ENCODE data around the gene ARIH1.
"Not testable (repeated sequence)": the region's sequence is repeated elsewhere in the genome, so short reads cannot be mapped to it uniquely, and the experiment has no call there.

Gene ARIH1

DNA sequence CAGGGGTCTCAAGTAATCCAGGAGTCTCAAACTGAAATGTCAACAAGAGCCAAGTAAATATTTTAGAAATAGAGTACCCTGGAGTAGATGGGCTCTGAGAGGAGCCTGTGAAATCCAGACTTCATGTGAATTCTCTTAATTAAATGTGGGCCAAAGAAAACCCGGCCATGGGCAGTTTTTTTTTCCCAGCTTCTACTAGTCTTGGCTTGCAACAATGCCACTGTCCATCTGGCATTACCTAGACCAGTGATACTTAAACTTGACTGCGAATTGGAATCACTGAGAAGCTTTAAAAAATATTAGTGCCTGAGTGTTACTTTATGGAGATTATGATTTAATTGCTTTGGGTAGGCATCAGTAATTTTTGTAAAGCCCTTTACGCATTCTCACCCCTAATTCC, 114.0 kb downstream of the ARIH1 start:
- H3K4me3 ChIP-seq (ENCODE audit: low read length): no peak overlapping the region
- TF ChIP-seq ZNF274 (IDR thresholded peaks at IDR 0.05; ENCODE audit: low read depth, low read length): no peak

DNA sequence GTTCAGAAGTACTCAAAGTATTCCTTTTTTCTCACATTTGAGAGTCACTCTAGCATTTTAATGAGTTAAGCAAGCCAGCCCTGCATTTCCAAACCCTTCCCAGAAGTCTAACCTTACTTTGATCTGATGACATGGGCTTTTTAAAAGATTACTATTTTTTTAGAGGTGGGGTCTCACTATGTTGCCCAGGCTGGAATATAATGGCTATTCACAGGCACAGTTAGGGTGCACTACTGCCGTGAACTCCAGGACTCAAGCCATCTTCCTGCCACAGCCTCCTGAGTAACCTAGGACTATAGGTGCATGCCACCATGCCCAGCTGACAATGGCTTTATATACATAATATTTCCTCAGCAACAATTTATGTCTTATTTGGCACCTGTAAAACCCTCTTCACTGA, 116.3 kb downstream of the ARIH1 start:
- H3K4me3 ChIP-seq (ENCODE audit: low read length): no peak overlapping the region
- no peak for TF ChIP-seq ZNF274 (IDR thresholded peaks at IDR 0.05; ENCODE audit: low read depth, low read length)

GRCh38 chr15:72591361-72591760, 117.2 kb downstream of the ARIH1 start:
- no peak overlapping the region for H3K4me3 ChIP-seq (ENCODE audit: low read length)
- no peak for TF ChIP-seq ZNF274 (IDR thresholded peaks at IDR 0.05; ENCODE audit: low read depth, low read length)

DNA sequence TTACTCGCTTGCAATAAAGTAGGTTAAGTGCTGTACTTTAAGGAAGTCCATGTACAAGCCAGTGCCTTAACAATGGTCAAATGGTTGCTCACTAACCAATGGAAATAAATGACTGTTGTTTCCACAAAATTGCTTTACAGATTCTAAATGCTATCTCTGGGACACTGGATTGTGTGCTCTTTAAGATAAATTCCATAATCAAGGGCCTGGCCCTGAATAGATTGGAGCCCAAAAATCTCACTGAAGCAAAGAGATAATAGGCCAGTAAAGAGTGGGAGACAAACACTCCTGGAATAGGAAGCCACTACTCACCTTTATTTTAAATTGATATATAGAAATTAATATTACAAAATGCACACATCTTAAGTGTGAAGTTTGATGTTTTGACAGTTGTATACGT, 118.0 kb downstream of the ARIH1 start:
- TF ChIP-seq ZNF274 (IDR thresholded peaks at IDR 0.05; ENCODE audit: low read depth, low read length): no peak
- no peak overlapping the region for H3K4me3 ChIP-seq (ENCODE audit: low read length)

DNA sequence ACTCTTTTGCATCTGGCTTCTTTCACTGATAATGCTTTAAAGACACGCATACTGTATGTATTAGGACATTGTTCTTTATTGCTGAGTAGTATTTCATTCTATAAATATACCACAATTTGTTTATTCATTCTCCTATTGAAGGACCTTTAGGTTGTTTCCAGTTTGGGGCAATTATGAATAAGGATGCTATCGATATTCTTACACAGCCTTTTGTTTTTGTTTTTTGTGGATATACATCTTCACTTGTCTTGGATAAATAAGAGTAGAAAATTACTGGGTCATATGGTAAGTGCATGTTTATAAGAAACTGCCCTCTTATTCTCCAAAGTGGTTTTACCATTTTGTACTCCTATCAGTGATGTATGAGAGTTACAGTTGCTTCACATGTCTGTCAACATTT, 118.5 kb downstream of the ARIH1 start:
- H3K4me3 ChIP-seq (ENCODE audit: low read length): no peak overlapping the region
- no peak for TF ChIP-seq ZNF274 (IDR thresholded peaks at IDR 0.05; ENCODE audit: low read depth, low read length)

DNA sequence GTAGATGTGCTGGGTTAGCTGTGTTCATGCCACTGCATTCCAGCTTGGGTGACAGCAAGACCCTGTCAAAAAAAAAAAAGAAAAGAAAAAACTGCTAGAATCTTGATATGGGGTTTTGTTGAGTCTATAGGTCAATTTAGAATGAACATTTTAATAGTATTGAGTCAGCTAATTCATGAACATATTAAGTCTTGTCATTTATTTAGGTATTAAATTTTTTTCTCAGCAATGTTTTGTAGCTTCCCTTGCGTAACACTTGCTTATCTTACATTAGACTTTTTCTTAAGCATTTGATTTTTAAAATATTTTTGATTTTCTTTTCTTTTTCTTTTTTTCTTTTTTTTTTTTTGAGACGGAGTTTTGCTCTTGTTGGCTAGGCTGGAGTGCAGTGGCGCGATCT, 119.7 kb downstream of the ARIH1 start:
- H3K4me3 ChIP-seq (ENCODE audit: low read length): no peak overlapping the region
- TF ChIP-seq ZNF274 (IDR thresholded peaks at IDR 0.05; ENCODE audit: low read depth, low read length): no peak

DNA sequence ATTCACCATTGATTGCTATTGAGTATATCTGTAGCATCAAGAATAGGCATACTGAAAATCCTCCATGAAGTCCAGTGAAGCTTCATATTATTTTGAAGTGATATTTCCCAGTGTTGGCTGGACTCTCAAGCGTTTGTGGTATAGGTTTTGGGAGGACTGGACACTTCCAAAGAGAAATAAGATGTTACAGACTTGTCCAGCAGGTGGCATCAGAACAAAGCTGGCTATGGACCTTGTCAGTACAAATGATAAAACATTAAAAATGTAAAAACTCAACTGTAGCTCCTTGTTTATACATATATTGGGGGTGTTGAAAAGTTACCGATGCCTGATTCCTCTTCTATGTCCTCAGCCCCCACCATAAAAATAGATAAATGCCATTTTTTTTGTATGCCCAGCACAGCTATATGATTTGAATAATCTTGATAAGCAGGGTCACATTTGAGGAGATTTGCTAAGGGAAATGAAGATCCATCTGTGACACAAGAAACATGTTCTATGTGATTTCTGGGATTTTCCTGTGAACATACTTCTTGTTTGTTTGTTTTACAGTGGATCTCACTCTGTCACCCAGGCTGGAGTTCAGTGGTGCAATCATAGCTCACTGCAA, 125.8 kb downstream of the ARIH1 start:
- no peak overlapping the region for H3K4me3 ChIP-seq (ENCODE audit: low read length)
- no peak for TF ChIP-seq ZNF274 (IDR thresholded peaks at IDR 0.05; ENCODE audit: low read depth, low read length)

- no peak for TF ChIP-seq ZNF274 (IDR thresholded peaks at IDR 0.05; ENCODE audit: low read depth, low read length)
- no peak overlapping the region for H3K4me3 ChIP-seq (ENCODE audit: low read length)
Measured at GRCh38 chr15:72604794-72605193, 130.7 kb downstream of the ARIH1 start.

DNA sequence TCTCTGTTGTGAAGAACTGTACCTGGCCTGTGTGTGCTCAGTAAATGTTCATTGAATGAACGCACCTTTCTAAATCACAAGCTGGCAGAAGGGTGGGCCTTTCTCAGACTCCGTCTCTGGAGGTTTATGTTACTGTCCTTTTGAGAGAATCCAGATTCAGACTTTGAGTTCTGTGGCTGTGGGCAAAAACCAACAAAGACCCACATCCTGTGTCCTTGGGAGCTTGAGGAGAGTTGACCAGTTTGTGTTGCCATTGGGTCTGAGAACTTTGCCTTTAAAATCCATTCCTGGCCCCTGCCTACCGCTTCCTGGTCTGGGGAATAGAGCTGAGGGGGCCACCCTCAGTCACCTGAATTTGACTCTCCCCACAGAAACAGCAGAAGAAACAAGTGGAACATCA, 134.0 kb downstream of the ARIH1 start:
- not testable (repeated sequence) for H3K4me3 ChIP-seq (ENCODE audit: low read length)

- no peak for TF ChIP-seq ZNF274 (IDR thresholded peaks at IDR 0.05; ENCODE audit: low read depth, low read length)
- no peak overlapping the region for H3K4me3 ChIP-seq (ENCODE audit: low read length)
Measured at GRCh38 chr15:72609862-72610261, 135.7 kb downstream of the ARIH1 start.

GRCh38 chr15:72612324-72612723, 138.2 kb downstream of the ARIH1 start:
- H3K4me3 ChIP-seq (ENCODE audit: low read length): not testable (repeated sequence)

DNA sequence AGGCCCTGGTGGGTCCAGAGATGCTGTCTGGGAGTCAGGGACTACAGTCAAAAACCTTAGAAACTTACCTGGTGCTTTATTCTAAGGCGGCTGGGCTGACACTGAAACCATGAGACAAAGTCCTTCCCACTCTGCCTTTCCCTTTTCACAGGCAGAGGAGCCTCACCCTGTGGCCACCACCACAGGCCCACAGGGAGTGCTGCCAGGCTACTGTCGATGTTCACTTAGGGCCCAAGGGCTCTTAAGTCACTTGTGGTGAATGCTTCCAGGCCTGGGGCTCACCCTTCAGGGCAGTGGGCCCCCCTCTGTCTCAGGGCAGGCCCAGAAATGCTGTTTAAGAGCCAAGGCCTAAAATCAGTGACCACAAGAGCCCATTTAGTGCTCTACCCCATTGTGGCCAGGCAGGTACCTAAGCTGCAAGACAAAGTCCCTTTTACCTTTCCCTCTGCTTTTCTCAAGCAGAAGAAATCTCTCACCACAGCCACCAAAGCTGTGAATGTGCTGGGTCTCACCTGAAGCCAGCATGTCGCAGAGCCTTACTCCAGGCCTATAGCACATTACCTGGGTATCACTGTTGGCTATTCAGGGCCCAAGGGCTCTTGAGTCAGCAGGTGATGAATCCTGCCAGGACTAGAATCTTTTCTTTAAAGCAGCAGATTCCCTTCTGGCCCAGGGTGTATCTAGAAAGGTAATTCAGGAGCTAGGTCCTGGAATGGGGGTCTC, 140.8 kb downstream of the ARIH1 start:
- no peak overlapping the region for H3K4me3 ChIP-seq (ENCODE audit: low read length)
- no peak for TF ChIP-seq ZNF274 (IDR thresholded peaks at IDR 0.05; ENCODE audit: low read depth, low read length)

DNA sequence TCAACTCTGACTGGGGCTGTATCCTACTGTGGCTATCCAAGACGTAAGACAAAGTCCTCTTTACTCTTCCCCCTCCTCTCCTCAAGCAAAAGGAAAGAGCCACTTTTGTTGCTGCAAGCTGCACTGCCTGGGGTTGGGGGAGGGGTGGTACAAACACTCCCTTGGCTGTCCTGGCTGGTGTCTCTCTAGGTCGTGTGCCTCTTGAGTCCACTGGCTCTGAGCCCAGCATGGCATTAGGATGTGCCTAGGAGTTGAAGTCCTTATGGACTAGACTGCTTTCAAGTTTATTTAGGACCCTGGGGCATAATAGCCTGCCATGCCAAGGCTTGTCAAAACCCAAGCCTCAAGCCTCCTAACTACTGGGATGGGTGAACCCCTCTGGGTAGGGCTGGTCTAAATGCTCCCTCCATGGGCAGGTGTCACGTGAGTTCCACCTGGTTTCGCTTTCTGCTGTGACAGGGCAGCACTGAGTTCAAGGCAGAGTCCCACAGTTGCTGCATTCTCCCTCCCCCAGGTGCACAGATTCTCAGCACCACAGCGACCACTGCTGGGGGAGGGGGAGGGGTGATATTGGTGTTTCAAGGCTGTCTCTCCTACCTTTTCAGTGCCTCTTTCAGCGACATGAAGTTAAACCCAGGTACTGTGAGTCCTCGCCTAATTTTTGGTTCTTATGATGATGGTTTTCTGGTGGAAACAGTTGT, 141.6 kb downstream of the ARIH1 start:
- not testable (repeated sequence) for H3K4me3 ChIP-seq (ENCODE audit: low read length)

- H3K4me3 ChIP-seq (ENCODE audit: low read length): no peak overlapping the region
Measured at GRCh38 chr15:72616491-72617210, 142.5 kb downstream of the ARIH1 start.

GRCh38 chr15:72623854-72624253, 149.7 kb downstream of the ARIH1 start:
- not testable (repeated sequence) for H3K4me3 ChIP-seq (ENCODE audit: low read length)

More at GRCh38 chr15:72616491-72617210, 142.5 kb downstream of the ARIH1 start:
- no peak for TF ChIP-seq ZNF274 (IDR thresholded peaks at IDR 0.05; ENCODE audit: low read depth, low read length)

GRCh38 chr15:72626153-72626552, 152.0 kb downstream of the ARIH1 start:
- H3K4me3 ChIP-seq (ENCODE audit: low read length): not testable (repeated sequence)

GRCh38 chr15:72628249-72629067, 154.3 kb downstream of the ARIH1 start:
- H3K4me3 ChIP-seq (ENCODE audit: low read length): not testable (repeated sequence)

GRCh38 chr15:72629068-72629570, 155.0 kb downstream of the ARIH1 start:
- H3K4me3 ChIP-seq (ENCODE audit: low read length): not testable (repeated sequence)
